PC-9 (cell line): ENCODE data around the gene MPC1. TPM values are rescaled to one million over a fixed set of nuclear protein-coding genes. Genes with fewer than 3 reads are reported as not detected.

Experiments used
- BruUV-seq: library from RNA; stranded (reverse); fragments of 400-500 nt; replicated peaks from 2 replicates; lab custom pipeline; 2021; lab: Mats Ljungman, UMichigan
- CTCF ChIA-PET: fragments of 300-600 bp; sonication (Branson Sonifier 250); formaldehyde crosslinking; loops from one replicate; lab custom pipeline; 2022; ENCODE audit warnings: antibody characterized with exemption; lab: Charles Lee
- POLR2A ChIA-PET: fragments of 300-600 bp; sonication (Branson Sonifier 250); formaldehyde crosslinking; loops from one replicate; lab custom pipeline; 2022; ENCODE audit warnings: antibody characterized with exemption; ENCODE audit not compliant: unreplicated experiment; lab: Charles Lee
- DNase-seq, 2 experiments: peaks; one replicate each; pipeline versions ENCODE4 v3.0.0 to v3.0.0-alpha.2; 2015 to 2022; ENCODE audit warnings: mixed read lengths in 1 of 2
- H2AFZ ChIP-seq: fragments of 200-600 bp; sonication (generic); 2 replicates; pipeline ENCODE4 v1.8.1; 2017; ENCODE audit warnings: antibody characterized with exemption
- H3F3A ChIP-seq: fragments of 200-600 bp; sonication (generic); 2 replicates; pipeline ENCODE4 v1.8.1; 2017; ENCODE audit warnings: antibody characterized with exemption, mild to moderate bottlenecking, low read depth; ENCODE audit not compliant: insufficient read depth
- H3K27ac ChIP-seq: fragments of 200-600 bp; sonication (generic); 2 replicates; pipeline ENCODE4 v1.6.1; 2016; ENCODE audit warnings: mixed run types
- H3K27me3 ChIP-seq: fragments of 200-600 bp; sonication (generic); 2 replicates; pipeline ENCODE4 v1.6.1; 2016; ENCODE audit warnings: low read depth, mixed run types; ENCODE audit not compliant: insufficient read depth
- H3K36me3 ChIP-seq: fragments of 200-600 bp; sonication (generic); 2 replicates; pipeline ENCODE4 v1.6.1; 2016; ENCODE audit warnings: low read depth, mixed run types
- H3K4me1 ChIP-seq: fragments of 200-600 bp; sonication (generic); replicated peaks from 2 replicates; pipeline ENCODE4 v1.6.1; 2016; ENCODE audit warnings: mixed run types; ENCODE audit not compliant: insufficient read depth
- H3K4me2 ChIP-seq: fragments of 200-600 bp; sonication (generic); 2 replicates; pipeline ENCODE4 v1.6.1; 2017; ENCODE audit warnings: mixed run types
- H3K4me3 ChIP-seq: fragments of 200-600 bp; sonication (generic); 2 replicates; pipeline ENCODE4 v1.6.1; 2016; ENCODE audit warnings: mixed run types
- H3K79me2 ChIP-seq: fragments of 200-600 bp; sonication (generic); 2 replicates; pipeline ENCODE4 v1.6.1; 2017; ENCODE audit warnings: low read depth, mixed run types
- H3K9me2 ChIP-seq: fragments of 200-600 bp; sonication (generic); 2 replicates; pipeline ENCODE4 v1.8.1; 2017; ENCODE audit warnings: mild to moderate bottlenecking; ENCODE audit not compliant: insufficient read depth
- H3K9me3 ChIP-seq: fragments of 200-600 bp; sonication (generic); 2 replicates; pipeline ENCODE4 v1.8.1; 2016; ENCODE audit warnings: low read depth; ENCODE audit not compliant: insufficient read depth
- H4K20me1 ChIP-seq: fragments of 200-600 bp; sonication (generic); 2 replicates; pipeline ENCODE4 v1.8.1; 2017; ENCODE audit not compliant: insufficient read depth
- EZH2 ChIP-seq: fragments of 200-600 bp; sonication (generic); IDR thresholded peaks from 2 replicates; pipeline ENCODE4 v1.8.0; 2017; ENCODE audit warnings: antibody characterized with exemption, low read depth
- intact Hi-C: fragments of 100-400 bp; cut with micrococcal nuclease; formaldehyde crosslinking; loops from one replicate; pipeline ENCODE4 v1.10.0; 2022; ENCODE audit not compliant: unreplicated experiment
- total RNA-seq: library from RNA; stranded (reverse); gene quantifications from 2 replicates; pipeline ENCODE4 v1.2.3, GENCODE V29; 2021
- TF ChIP-seq, protein P1 (sequence below): fragments of 200-600 bp; sonication (generic); conservative IDR thresholded peaks from 2 replicates; pipeline ENCODE4 v1.6.1; 2017; ENCODE audit warnings: mixed run types, antibody characterized with exemption, mild to moderate bottlenecking, moderate library complexity

Gene MPC1
- total RNA-seq, 1 experiment from 2014 or later: 13.3 TPM

DNA sequence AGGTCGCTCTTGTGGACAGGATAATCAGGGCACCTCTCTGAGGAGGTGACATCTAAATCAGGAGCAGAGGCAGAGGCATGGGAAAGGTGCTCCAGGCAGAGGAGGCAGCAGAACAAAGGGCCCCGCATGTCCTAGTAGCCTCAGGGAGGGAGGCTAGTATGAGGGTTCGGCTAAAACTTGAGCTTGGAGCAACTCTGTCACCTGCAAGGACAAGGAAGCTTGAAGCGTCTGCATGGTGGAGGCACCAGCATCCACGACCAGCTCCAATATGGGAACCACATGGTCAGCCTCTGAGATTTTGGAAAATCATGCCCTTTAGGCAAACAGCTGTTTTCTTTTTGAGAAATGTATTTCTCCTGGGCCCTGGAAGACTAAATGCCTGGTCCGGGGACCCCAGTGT is 13.0 kb upstream of the MPC1 start:
- intact Hi-C loops: no loop called here
- ChIA-PET CTCF (no interaction called here), POLR2A (no interaction called here)
- no peak overlapping the region for H3K4me3 ChIP-seq
- no peaks in the 10 kb centered on the region for H3K79me2 ChIP-seq
- no peaks in the 10 kb centered on the region for H3K4me1 ChIP-seq
- H2AFZ ChIP-seq: no peak overlapping the region
- H3F3A ChIP-seq: no peaks in the 10 kb centered on the region
- no peak for DNase-seq
- H3K9me2 ChIP-seq: no peaks in the 10 kb centered on the region
- no peak overlapping the region for H3K27ac ChIP-seq
- BruUV-seq: no TSS peak
- peaks cover 11% of the 10 kb centered on the region; the same call in 1 of the 2 replicates for H3K27me3 ChIP-seq
- H3K4me2 ChIP-seq: no peak overlapping the region
- H4K20me1 ChIP-seq: no peaks in the 10 kb centered on the region
- H3K36me3 ChIP-seq: no peaks in the 10 kb centered on the region
- TF ChIP-seq EZH2: no peak
- TF ChIP-seq, protein P1, sequence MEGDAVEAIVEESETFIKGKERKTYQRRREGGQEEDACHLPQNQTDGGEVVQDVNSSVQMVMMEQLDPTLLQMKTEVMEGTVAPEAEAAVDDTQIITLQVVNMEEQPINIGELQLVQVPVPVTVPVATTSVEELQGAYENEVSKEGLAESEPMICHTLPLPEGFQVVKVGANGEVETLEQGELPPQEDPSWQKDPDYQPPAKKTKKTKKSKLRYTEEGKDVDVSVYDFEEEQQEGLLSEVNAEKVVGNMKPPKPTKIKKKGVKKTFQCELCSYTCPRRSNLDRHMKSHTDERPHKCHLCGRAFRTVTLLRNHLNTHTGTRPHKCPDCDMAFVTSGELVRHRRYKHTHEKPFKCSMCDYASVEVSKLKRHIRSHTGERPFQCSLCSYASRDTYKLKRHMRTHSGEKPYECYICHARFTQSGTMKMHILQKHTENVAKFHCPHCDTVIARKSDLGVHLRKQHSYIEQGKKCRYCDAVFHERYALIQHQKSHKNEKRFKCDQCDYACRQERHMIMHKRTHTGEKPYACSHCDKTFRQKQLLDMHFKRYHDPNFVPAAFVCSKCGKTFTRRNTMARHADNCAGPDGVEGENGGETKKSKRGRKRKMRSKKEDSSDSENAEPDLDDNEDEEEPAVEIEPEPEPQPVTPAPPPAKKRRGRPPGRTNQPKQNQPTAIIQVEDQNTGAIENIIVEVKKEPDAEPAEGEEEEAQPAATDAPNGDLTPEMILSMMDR: no peak
- H3K9me3 ChIP-seq: no peaks in the 10 kb centered on the region

DNA sequence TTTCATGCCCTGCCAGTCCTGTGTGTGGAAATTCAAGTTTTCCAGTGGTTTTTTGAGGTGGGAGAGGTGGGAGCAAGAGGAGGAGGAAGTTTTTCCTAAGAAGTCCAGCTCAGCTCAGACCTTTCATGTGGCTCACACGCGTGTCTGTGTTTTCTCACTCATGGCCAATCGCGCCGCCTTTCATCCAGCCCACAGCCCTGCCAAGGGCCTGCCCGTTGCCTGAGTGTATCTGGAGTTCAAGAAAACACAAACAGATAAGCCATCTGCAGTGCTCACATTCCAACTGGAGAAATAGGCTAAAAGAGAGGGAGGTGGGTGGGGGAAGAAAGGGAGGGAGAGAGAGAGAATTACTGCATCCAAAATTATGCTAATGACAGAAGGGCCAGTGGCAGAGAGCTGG is 12.6 kb upstream of the MPC1 start:
- Histone ChIP-seq H3K4me1 (no peaks in the 10 kb centered on the region), H3K36me3 (no peaks in the 10 kb centered on the region), H4K20me1 (no peaks in the 10 kb centered on the region), H3K9me2 (no peaks in the 10 kb centered on the region), H3K27ac (no peak overlapping the region), H3K4me3 (no peak overlapping the region), H3F3A (no peaks in the 10 kb centered on the region), H3K79me2 (no peaks in the 10 kb centered on the region), H3K9me3 (no peaks in the 10 kb centered on the region), H3K27me3 (peaks cover 11% of the 10 kb centered on the region; the same call in 1 of the 2 replicates), H2AFZ (no peak overlapping the region), H3K4me2 (no peak overlapping the region)
- ChIA-PET CTCF (no interaction called here), POLR2A (no interaction called here)
- BruUV-seq: no TSS peak
- intact Hi-C loops: no loop called here
- DNase-seq: no peak
- TF ChIP-seq EZH2: no peak
- TF ChIP-seq, protein P1: no peak

DNA sequence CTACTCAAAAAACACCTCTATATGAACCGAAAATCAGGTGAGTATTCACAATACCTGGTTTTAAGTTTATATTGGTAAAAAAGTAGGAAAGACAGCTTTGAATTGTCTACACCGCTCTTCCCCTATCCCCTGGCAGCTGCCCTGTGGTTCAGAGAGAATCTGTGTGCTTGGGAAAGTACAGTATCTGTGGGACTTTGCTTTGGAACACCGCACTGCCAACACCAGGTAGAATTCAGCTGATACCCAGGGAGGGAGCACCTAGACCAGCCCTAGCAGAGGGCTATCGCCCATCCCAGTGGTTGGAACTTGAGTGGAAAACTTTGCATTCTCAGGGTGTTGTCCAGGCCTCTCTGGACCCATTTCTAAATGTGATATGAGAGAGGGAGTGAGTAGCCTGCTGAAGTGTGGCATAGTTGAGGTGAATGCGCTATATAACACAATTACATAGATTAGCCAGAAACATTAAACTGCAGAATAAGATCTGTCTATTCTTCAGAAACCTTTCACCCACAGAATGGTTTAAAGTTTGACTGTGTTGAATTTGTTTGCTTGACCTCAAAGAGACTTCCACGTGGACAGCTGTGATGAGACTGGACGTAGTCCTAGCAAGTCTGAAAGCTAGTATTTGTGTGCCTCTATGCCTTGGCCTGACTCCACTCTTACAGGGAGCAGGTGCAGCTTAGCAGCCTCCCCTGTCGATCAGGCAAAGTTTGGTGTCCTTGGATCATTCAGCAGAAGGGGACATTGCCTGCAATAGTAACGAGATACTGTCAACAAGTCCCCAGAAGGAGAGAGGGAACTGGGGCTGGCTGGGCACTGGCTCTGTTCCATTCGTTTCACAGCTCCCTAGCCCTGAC is 11.5 kb upstream of the MPC1 start:
- H3K27ac ChIP-seq: no peak overlapping the region
- DNase-seq: no peak
- no peak overlapping the region for H3K4me2 ChIP-seq
- H4K20me1 ChIP-seq: no peaks in the 10 kb centered on the region
- H2AFZ ChIP-seq: no peak overlapping the region
- POLR2A ChIA-PET: no interaction called here
- H3K36me3 ChIP-seq: no peaks in the 10 kb centered on the region
- H3K27me3 ChIP-seq: peaks cover 11% of the 10 kb centered on the region; the same call in 1 of the 2 replicates
- no peaks in the 10 kb centered on the region for H3K9me3 ChIP-seq
- H3K4me1 ChIP-seq: no peaks in the 10 kb centered on the region
- BruUV-seq: no TSS peak
- H3K9me2 ChIP-seq: no peaks in the 10 kb centered on the region
- intact Hi-C loops: no loop called here
- H3F3A ChIP-seq: no peaks in the 10 kb centered on the region
- CTCF ChIA-PET: no interaction called here
- no peaks in the 10 kb centered on the region for H3K79me2 ChIP-seq
- H3K4me3 ChIP-seq: no peak overlapping the region
- no peak for TF ChIP-seq EZH2
- TF ChIP-seq, protein P1: no peak
